ENCODE data around the gene RYR2.

RYR2 gene

GRCh38 chr1:237041795-237042525, at the start of gene RYR2:
RYR2 (plus strand) TSS chr1:237042184; CDS start chr1:237042522, 338 bp downstream.
- peak; percentile 14 for DNase-seq (ENCODE audit: low read depth)

- no peak for DNase-seq (ENCODE audit: low read depth)
These were observed 49.5 kb upstream of the RYR2 start for GRCh38 chr1:236992449-236992848.

- DNase-seq (ENCODE audit: low read depth), result no peak
These were observed 47.5 kb upstream of the RYR2 start for GRCh38 chr1:236994450-236994849.

- no peak for DNase-seq (ENCODE audit: low read depth)
These were observed 44.6 kb upstream of the RYR2 start for GRCh38 chr1:236997361-236997760.

GRCh38 chr1:236997882-236998281, 44.1 kb upstream of the RYR2 start:
- DNase-seq (ENCODE audit: low read depth), result no peak

GRCh38 chr1:236998546-236998945, 43.4 kb upstream of the RYR2 start:
- DNase-seq (ENCODE audit: low read depth), result no peak

- DNase-seq (ENCODE audit: low read depth), result no peak
These were observed 41.8 kb upstream of the RYR2 start for GRCh38 chr1:237000191-237000590.

GRCh38 chr1:237003516-237003915, 38.5 kb upstream of the RYR2 start:
- DNase-seq (ENCODE audit: low read depth), result no peak

GRCh38 chr1:237004116-237004515, 37.9 kb upstream of the RYR2 start, which contains the start of gene MT1HL1:
MT1HL1 (minus strand) TSS chr1:237004441; CDS start chr1:237004372, 69 bp downstream.
- DNase-seq (ENCODE audit: low read depth), result no peak

- DNase-seq (ENCODE audit: low read depth), result no peak
These were observed 36.3 kb upstream of the RYR2 start for GRCh38 chr1:237005674-237006073.

GRCh38 chr1:237007147-237007881, 34.7 kb upstream of the RYR2 start:
- DNase-seq (ENCODE audit: low read depth), result no peak

- DNase-seq (ENCODE audit: low read depth), result no peak
These were observed 32.4 kb upstream of the RYR2 start for GRCh38 chr1:237009611-237010010.

GRCh38 chr1:237011432-237011831, 30.6 kb upstream of the RYR2 start:
- no peak for DNase-seq (ENCODE audit: low read depth)

GRCh38 chr1:237012361-237012760, 29.6 kb upstream of the RYR2 start:
- no peak for DNase-seq (ENCODE audit: low read depth)

GRCh38 chr1:237012788-237013383, 29.1 kb upstream of the RYR2 start:
- DNase-seq (ENCODE audit: low read depth), result no peak

- DNase-seq (ENCODE audit: low read depth), result no peak
These were observed 28.4 kb upstream of the RYR2 start for GRCh38 chr1:237013608-237014007.

GRCh38 chr1:237016626-237017025, 25.4 kb upstream of the RYR2 start:
- DNase-seq (ENCODE audit: low read depth), result no peak

GRCh38 chr1:237018896-237019295, 23.1 kb upstream of the RYR2 start:
- DNase-seq (ENCODE audit: low read depth), result no peak

- no peak for DNase-seq (ENCODE audit: low read depth)
These were observed 16.5 kb upstream of the RYR2 start for GRCh38 chr1:237025358-237026074.

- no peak for DNase-seq (ENCODE audit: low read depth)
These were observed 12.7 kb upstream of the RYR2 start for GRCh38 chr1:237029240-237029639.

GRCh38 chr1:237029850-237030535, 12.0 kb upstream of the RYR2 start:
- no peak for DNase-seq (ENCODE audit: low read depth)

- DNase-seq (ENCODE audit: low read depth), result no peak
These were observed 10.5 kb upstream of the RYR2 start for GRCh38 chr1:237031480-237031879.
